HG02870 (cell line): ENCODE results near the gene TAC4.
"Not testable (repeated sequence)": the region's sequence is repeated elsewhere in the genome, so short reads cannot be mapped to it uniquely, and the experiment has no call there.

Source experiments
- ATAC-seq: cut with Tn5 transposase; IDR thresholded peaks from one replicate; pipeline ENCODE4 v1.9.1; 2021; ENCODE audit warnings: mild to moderate bottlenecking, moderate library complexity; ENCODE audit not compliant: unreplicated experiment

TAC4 gene

DNA sequence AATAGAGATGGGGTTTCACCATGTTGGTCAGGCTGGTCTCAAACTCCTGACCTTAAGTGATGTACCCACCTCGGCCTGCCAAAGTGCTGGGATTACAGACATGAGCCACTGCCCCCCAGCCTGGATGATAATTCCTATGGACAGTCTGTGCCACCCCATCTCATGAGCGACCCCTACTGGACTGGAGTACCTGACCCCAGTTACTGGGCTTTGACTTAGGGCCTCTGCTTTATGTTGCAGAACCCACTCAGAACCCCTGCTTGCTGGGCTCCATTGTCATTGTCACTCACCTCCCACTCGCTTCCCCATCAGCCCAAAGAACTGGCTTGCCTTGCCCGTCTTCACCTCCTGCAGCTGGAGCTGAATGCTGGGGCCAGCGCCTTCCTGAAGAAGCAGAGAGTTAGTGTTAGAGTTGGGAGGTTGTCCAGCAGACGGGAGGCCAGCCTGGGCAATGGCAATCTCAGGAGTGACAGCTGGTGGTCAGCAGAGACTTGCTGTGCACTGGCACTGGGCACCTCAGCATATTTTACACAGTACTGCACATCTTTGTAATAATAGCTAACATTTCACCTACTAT, 4.0 kb downstream of the TAC4 start:
- ATAC-seq, result no peak

DNA sequence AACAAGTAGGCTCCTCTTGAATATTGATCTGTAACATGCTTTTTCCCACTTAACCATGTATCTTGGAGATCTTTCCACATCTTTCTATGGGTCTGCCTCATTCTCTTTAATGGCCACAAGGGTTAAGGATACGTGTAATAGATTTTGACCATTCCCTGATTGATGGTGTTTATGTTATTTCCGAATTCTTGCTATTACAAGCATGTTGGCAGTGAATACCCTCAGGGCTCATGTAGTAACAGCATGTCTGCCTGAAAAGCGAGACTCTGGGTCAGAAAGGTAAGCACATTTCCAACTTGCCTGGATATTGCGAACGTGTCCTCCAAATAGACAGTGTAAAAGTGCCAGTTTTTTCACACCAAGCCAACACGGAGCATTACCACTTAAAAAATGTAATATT, 5.0 kb downstream of the TAC4 start:
- ATAC-seq, result no peak

DNA sequence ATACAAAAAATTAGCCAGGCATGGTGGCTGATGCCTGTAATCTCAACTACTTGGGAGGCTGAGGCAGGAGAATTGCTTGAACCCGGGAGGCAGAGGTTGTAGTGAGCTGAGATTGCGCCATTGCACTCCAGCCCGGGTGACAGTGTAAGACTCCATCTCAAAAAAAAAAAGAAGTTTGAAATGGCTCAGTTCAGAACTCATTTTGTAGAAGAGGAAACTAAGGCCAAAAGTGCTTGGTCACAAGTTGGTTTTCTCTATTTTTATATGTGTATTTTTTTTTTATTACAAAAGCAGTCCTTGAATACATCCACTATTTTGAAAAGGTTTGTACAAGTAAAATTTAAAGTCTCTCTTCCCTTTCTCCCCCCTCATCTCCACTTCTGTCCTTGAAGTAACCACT, 5.5 kb downstream of the TAC4 start:
- ATAC-seq, result no peak

DNA sequence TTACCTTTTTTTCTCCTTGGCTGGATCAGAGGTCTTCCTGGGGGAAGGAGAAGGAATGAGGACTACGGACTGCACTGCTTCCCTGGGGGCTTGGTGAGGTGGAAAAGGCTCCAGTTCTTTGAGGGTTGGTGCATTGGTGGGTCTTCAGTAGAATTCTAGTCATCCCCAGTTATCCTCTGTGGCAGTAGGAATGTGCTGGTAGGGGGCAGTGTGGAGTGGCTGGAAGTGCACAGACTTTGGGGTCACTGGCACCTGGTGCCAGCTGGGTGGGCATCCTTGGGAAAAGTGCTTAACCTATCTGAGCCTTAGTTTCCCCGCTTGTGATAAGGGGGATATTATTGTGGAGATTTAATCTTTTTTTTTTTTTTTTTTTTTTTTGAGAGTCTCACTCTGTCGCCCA, 6.3 kb downstream of the TAC4 start:
- no peak for ATAC-seq

DNA sequence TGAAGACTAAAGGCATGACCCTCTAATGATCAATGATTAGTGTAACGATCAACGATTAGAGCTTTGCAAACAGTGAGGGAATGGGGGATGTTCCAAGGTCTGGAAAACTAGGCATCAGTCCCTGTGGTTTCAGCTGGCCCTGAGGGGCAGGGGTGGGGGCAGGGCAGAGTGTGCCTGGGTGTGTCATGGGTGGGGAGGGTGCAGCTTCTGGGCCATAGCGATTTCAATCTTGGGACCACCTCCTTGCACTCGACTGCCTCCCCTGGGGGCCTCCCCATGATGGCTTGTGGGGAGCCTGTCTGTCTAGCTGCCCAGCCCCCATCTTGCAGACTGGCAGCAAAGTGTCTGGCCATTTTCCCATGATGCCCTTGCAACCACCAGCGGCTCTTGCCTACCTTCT, 8.4 kb downstream of the TAC4 start:
- no peak for ATAC-seq

DNA sequence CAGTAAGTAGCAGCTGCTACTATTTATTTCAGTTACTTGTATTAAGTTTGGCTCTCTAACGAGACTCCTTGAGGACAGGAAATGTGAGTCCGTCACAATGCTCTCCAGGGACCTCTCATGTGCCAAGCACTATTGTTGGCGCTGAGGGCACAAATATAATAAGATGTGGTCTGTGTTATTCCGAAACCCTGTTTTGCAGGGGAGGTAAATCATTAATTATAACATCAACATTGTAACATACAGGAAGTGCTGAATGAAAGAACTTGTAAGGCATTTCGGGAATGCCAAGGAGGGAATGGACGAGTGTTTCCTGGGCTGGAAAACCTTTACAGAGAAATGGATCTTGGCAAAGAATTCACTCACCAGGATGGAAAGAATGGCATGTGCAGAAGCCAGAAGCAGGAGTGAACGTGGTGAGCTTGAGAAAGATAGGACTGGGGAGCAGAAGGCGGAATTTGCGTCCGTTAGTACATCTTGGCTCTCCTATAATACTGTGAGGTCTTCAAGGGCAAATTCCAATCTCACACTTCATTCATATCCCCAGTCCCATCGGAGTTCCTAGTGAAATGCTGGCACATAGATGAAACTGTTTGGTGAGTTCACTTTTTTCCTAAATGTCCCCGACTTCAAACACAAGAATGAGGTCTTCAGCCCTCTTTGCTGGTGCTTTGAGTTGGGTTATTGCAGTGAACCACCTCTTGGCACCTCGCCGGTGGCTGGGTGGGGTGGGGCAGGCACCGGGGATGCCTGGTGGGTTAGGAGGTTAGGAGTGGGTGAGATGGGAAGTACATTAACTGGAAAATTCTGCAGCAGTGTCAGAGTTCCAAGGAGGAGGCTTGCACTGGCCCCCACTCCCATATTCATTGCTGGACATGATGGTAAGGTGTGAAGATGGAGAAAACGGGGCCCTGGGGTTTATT, 11.5 kb downstream of the TAC4 start:
- ATAC-seq, result no peak

DNA sequence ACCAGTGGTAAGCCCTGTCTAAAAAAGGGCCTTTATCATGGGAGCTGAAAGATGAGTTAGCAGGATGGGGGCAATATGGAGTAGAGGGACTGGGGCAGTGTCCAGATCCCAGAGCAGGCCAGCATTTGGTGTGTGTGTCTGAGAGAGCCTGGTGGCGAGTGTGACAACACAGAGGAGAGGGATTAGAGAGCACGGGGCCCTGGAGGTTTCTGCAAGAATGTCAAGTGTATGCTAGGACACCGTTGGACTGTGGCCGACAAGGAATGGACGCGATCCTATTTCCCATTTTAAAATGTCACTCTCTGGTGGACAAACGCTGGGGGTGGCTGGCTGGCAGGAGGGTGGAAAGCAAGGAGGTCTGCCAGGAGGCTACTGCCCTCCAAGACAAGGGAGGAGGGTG, 12.4 kb downstream of the TAC4 start:
- no peak for ATAC-seq

DNA sequence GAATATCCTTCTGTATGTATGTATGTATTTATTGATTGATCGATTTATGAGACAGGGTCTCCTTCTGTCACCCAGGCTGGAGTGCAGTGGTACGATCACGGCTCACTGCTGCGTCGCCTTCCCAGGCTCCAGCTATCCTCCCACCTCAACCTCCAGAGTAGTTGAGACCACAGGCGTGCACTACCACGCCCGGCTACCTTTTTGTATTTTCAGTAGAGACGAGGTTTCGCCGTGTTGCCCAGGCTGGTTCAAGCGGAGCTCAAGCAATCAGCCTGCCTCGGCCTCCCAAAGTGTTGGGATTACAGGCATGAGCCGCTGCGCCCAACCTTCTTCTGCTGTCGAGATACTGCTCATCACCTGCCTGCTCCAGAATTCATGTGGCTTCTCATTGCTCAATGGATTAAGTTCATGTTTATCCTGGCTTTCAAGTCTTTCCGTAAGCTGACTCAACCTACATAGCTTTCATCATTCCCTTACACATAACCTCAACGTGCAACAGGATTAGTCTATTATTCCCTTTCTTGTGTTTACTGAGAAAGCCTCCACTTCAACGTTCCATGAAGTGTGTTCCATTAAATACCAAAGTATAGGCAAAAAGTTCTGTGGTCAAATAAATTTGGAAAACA, 13.6 kb downstream of the TAC4 start:
- ATAC-seq, result no peak

DNA sequence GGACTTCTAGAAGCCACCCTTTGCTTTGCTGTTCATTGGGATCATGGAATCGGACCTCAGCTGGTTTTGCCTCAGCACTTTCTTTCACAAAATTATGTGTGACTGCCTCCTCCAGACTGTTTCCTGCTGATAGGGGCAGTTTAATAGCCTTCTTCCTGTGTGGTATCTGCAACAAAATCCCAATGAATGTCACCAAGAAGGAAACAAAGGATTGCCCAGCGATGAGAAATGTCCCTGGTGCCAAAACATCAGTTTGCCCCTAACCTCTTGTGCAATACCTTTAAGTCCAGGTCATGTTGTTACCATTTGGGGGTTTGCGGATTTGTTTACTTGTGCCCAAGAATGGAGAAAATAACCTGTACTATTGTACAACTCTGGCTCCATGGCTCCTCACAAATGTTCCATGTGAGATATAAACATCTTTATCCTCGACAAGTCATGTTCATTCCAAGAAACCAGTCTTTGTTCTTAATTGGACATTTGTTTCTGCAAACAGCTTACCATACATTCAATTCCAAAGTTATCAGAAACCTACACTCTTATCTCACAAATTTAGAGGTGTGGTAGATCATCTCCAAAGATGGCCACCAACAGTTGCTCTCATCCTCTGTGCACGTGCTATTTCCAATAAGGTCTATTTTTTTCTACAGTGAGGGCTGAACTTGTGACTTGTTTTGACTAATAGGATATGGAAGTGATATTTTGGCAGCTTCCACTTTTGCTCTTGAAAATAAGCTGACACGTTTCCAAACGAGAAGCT, 14.8 kb downstream of the TAC4 start:
- ATAC-seq, result no peak

DNA sequence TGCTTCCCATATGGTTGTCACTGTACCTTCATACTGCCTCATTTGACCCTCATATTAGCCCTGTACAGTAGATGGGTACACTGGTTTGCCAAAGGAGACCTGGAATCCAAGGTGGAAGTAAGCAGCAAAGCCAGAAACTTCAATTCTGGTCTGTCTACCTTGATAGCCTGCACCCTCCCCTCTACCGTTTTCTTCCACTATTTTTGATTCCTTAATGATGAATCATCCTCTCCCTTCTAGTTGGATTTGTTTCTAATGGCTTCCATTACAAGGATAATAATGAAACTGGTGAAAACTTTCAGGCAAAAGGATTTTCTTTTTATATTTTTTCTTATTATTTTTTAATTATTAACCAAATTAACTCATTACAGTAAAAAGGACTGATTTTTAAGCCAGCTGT, 17.3 kb downstream of the TAC4 start:
- ATAC-seq, result no peak

DNA sequence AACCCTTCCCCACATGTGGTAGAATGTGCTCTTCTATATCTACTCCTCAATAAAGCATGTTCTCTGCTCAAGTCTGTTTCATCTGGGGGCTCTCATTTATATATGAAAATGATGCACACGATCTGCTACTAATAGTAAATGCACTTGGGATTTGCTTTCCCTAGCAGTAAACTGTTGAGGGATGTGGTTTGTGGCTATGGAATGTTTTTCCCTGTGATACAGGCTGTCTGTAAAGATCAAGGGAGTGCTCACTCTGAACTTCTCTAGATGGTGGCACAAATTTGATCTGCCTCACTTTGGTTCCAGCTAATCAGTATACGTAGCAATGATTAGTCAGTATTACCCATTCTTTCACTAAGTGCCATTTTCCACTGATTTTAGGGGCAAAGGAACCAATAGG, 18.8 kb downstream of the TAC4 start:
- ATAC-seq, result no peak

DNA sequence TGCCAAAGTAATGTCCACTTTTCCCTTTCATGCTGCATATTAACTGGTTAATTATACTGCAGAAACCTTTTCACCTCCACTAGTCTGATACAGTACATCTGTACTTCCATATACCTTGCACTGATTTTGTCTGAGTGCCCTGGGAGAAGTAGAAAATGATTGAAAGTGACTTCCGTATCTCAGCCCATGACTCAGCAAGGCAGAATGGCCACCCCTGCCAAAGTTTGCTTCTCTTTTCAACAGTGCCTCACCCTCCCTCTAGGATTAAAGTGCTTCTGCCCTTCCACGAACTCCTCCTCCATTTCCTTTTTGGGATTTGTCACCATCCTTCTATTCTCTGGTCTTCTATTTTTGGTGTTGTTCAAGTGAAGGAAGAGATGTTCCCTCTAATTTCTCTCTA, 19.5 kb downstream of the TAC4 start:
- ATAC-seq, result not testable (repeated sequence)

DNA sequence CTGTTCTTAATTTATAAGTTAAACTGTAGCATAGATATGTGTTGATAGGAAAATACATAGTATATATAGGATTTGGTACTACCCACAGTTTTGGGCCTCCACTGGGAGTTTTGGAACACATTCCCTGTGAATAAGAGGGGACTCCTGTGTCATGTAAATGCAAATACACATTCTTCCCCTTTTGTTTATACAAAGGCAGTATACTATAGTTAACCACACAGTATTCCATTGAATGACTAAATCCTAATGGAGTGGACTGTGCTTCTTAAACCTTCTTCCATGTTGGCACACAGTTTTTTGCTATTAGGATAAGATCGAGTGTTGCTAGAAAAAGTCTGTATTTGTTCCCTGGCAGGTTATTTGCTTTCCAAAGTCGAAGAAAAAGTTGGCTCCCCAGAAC, 22.2 kb downstream of the TAC4 start:
- no peak for ATAC-seq

DNA sequence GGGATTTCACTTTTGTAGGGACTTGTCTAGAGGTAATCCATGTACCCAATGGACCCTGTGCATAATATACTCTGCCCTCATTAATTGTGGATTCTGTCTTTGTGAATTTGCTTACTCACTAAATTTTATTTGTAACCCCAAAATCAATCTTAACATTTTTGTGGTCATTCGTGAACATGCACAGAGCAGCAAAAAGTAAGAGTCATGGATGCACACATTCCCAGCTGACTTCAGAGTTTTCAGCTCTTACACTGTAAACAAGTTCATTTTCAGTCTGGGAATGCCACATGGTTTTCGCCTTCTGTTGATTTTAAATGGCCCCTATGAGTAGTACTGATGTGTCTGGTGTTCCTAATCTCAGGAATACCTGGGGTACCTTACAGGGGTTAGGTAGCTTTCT, 24.3 kb downstream of the TAC4 start:
- no peak for ATAC-seq

DNA sequence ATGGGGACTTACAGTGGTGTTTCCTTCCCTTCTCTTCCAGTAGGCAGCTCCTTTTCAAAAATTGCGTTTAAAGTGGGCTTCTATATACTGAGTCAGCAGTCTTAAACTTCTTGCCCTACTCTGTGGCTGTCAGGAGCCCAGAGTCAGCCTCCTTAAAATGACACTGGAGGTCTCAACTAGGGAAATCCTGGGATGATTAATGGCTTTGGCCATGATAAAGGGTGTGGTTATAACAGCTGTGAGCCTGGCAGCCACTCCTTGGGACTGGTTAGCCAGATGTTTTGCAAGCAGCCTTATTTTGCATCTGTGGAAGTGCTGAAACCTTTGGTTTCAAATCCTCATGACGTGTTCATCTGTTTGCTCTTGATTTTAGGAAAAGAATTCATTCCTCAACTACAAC, 25.0 kb downstream of the TAC4 start:
- no peak for ATAC-seq

DNA sequence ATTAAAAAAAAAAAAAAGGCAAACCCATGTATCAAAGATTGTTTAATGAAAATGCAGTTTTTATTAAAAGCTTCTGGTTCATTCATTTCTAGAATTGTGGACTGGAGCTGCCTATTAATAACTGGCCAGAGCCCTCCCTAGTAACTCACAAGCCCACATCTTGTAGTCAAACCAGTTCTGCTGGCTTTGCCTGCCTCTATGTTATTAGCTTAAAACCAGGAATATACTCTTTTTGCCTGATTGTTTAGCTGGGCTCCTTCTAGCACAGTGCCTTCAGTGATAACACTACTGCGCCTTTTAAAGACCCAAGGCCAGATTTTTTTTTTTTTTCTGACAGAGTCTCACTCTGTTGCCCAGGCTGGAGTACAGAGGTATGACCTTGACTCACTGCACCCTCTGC, 26.0 kb downstream of the TAC4 start:
- ATAC-seq, result no peak

DNA sequence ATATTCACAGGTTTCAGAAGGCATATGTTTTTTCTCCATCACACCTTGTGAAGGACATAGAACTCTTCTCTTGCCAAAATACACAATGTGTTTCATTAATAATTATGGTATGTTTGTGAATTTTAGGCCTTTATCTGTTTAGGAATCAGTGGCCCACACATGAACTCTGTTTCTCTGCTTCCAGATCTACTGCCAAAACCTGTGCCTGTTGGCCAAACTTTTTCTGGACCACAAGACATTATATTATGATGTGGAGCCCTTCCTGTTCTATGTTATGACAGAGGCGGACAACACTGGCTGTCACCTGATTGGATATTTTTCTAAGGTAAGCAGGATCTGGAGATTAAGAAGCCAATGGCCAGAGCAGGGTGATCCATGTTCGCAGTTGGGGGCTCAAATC, 26.4 kb downstream of the TAC4 start:
- no peak for ATAC-seq

DNA sequence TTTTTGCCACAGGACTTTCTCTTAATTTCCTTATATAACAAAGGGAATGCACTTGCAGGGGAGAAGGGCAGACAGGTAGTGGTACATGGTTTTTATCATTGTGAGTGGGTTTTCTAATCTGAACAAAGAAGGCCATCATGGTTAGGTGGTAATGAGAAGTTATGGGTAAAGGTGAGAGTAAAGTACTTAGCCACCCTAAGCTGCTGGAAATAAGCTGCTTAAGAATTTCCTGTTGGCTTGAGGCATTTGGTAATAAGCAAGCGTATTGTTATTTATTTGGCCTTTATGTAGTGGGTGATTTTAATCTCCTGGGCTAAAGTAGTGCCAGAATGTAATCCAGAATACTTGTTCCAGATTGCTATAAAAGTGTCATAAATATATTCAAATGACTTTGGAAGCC, 27.1 kb downstream of the TAC4 start:
- ATAC-seq, result no peak

DNA sequence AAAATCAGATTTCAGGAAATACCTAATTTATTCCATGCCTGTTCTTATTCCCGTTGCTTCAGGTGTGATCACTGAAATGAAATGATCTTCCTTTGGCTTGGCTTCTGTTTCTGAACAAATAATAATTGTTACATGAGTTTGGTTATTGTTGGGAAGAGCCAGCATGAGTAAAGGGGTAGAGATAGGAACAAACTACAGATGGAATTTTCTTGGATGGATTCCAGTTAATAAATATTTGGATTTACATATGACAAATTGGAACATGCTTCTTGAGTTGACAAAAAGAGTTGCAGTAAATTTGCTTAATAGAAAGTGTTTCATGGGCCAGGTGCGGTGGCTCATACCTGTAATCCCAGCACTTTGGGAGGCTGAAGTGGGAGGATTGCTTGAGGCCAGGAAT, 28.2 kb downstream of the TAC4 start:
- no peak for ATAC-seq

DNA sequence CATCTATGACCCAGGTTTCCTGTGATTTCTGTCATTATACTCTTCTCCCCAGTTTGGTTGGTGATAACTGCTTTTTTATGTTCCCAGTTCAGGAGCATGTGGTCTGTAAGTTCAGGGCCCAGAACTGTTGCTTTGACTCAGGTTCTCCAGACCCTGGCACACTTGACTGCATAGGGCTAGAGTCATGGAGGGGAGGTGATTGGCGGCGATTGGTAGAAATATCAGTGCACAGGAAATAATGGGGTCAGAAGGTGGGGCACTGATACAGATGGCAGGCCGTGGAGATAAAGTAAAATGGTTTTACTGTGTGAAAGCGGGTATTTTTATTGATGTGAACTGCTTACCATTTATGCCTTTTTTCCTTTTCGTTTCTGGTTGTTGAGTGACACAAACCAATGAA, 28.7 kb downstream of the TAC4 start:
- ATAC-seq, result no peak

DNA sequence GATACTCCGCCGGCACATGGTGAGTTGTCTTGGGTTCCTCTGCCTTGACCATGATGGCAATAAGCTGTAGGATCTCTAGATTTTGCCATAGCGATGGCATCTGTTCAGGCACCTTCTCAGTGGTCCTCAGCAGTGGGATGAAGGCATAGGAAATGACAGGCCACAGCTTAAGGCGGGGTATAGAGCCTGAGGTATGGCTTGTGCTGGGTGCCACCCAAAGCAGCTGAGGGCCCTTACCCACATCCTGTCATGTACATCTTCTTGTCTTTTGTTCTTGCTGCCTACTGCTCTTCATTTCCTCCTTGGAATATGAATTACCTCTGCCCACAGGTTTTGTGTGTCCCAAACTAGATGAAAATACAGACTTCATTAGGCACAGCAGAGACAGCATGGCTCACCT, 29.9 kb downstream of the TAC4 start:
- ATAC-seq, result no peak
